Effector memory CD4-positive, alpha-beta T cell (primary cell): ENCODE data around the gene PEA15.

Source experiments
- DNase-seq, 3 donors: peaks; one replicate each; pipeline ENCODE4 v3.0.0-alpha.2; 2020
- H3K27ac ChIP-seq: 2 replicates; pipeline ENCODE4 v1.7.0; 2013; ENCODE audit warnings: mild to moderate bottlenecking, low read length, moderate library complexity; ENCODE audit not compliant: insufficient read depth, poor library complexity, severe bottlenecking
- H3K27me3 ChIP-seq: replicated peaks from 2 replicates; pipeline ENCODE4 v1.7.0; 2013; ENCODE audit warnings: mild to moderate bottlenecking, low read length; ENCODE audit not compliant: insufficient read depth, control insufficient read depth, poor library complexity, severe bottlenecking
- H3K36me3 ChIP-seq: 2 replicates; pipeline ENCODE4 v1.7.0; 2013; ENCODE audit warnings: mild to moderate bottlenecking, low read length, moderate library complexity; ENCODE audit not compliant: control insufficient read depth, insufficient read depth
- H3K4me1 ChIP-seq: 2 replicates; pipeline ENCODE4 v1.7.0; 2013; ENCODE audit warnings: low read length, mild to moderate bottlenecking; ENCODE audit not compliant: control insufficient read depth, insufficient read depth, poor library complexity, severe bottlenecking
- H3K4me3 ChIP-seq: 2 replicates; pipeline ENCODE4 v1.7.0; 2013; ENCODE audit warnings: low read length, low read depth, mild to moderate bottlenecking; ENCODE audit not compliant: insufficient read depth, poor library complexity, severe bottlenecking
- H3K9me3 ChIP-seq: 2 replicates; pipeline ENCODE4 v1.7.0; 2013; ENCODE audit warnings: mild to moderate bottlenecking, low read length, moderate library complexity; ENCODE audit not compliant: control insufficient read depth

The PEA15 gene

DNA sequence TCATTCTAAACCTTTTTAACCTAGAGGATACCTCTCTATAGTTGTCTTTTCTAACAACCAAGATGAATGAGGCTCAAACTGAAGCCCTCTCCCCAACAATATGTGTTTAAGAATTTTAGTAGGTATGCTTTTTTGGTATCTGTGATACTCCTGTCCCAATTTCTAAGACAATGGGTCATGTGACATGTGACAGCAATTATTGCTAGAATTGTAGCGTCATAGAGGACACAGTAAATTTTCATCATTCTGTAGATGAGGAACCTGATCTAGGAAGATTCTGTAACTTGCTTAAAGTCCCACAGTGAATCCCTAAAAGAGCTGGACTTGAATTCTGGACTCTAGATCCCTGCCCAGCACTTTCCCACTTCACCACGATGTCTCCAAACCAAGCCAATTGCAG lies 26.5 kb upstream of the PEA15 start:
- H3K27me3 ChIP-seq, result no peaks in the 10 kb centered on the region
- no peak for DNase-seq
- no peaks in the 10 kb centered on the region for H3K36me3 ChIP-seq
- H3K27ac ChIP-seq, result no peak overlapping the region
- H3K4me3 ChIP-seq, result no peak overlapping the region
- no peaks in the 10 kb centered on the region for H3K9me3 ChIP-seq
- H3K4me1 ChIP-seq, result no peaks in the 10 kb centered on the region

DNA sequence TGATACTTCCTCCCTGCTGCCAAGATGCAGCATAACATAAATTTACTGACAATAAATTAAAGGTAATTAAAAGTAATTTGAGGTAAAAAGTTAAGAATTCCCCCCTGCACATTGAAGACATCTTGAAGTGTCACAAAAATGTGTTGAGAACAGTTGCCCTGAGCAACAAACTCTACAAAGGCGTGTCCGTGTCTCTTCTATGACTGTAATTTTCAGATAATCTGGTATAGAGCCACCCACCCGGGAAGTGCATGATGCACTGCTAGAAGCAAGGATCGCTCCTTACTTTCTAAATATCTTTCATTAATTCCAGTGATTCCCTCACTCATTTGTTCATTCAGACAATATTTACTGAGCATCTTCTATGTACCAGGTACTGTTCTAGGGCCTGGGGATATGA lies 25.8 kb upstream of the PEA15 start:
- H3K27ac ChIP-seq, result no peak overlapping the region
- no peak for DNase-seq
- no peaks in the 10 kb centered on the region for H3K27me3 ChIP-seq
- H3K36me3 ChIP-seq, result no peaks in the 10 kb centered on the region
- H3K4me1 ChIP-seq, result no peaks in the 10 kb centered on the region
- H3K9me3 ChIP-seq, result no peaks in the 10 kb centered on the region
- no peak overlapping the region for H3K4me3 ChIP-seq

DNA sequence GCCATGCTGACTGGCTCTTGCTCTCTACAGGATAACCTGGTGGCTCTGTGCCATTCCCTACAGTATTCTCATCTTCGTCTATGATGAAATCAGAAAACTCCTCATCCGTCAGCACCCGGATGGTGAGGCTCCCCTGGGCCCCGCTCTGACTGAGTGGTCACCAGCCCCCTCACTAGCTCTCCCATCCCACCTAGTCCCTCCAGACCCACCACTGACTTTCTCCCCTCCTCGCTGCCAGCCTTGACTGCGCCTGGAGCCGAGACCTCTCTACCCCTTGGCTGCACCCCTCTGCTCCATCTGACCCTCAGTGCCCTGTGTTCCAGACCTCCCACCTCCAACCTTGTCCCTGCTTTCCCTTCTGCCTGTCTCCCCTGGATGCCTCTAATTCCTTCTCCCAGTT lies 18.9 kb upstream of the PEA15 start:
- Histone ChIP-seq H3K27me3 (peaks cover 2% of the 10 kb centered on the region), H3K4me1 (no peaks in the 10 kb centered on the region), H3K27ac (no peak overlapping the region), H3K9me3 (no peaks in the 10 kb centered on the region), H3K4me3 (no peak overlapping the region), H3K36me3 (no peaks in the 10 kb centered on the region)
- no peak for DNase-seq

- Histone ChIP-seq H3K9me3 (no peaks in the 10 kb centered on the region), H3K27ac (no peak overlapping the region), H3K27me3 (peaks cover 2% of the 10 kb centered on the region), H3K36me3 (no peaks in the 10 kb centered on the region), H3K4me3 (no peak overlapping the region), H3K4me1 (no peaks in the 10 kb centered on the region)
- DNase-seq, result no peak
Measured at GRCh38 chr1:160186729-160187128, 18.5 kb upstream of the PEA15 start.

- Histone ChIP-seq H3K27ac (no peak overlapping the region), H3K9me3 (no peaks in the 10 kb centered on the region), H3K4me3 (no peak overlapping the region), H3K4me1 (no peaks in the 10 kb centered on the region), H3K36me3 (no peaks in the 10 kb centered on the region), H3K27me3 (peaks cover 2% of the 10 kb centered on the region)
- DNase-seq, result no peak
Measured at GRCh38 chr1:160187407-160187806, 17.8 kb upstream of the PEA15 start.

DNA sequence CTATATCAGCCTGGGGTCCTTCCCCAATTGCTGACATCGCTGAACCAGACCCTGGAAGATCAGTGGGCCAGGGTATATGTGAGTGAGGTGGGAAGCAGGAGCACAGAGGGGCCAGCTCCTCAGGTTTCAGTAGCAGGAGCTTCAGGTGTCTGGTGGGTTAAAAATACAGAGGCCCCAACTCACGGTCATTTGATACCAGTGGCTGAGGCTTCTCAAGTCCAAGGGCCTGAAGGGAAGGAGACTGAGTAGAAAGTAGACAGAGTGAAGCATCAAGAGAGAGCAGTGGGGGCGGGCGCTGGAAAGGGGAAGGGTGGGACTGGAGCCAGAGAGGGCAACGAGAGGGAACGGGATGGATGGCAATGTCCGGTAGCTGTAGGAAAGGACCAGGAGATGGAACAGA lies 16.8 kb upstream of the PEA15 start:
- Histone ChIP-seq H3K4me3 (no peak overlapping the region), H3K9me3 (no peaks in the 10 kb centered on the region), H3K27ac (no peak overlapping the region), H3K36me3 (no peaks in the 10 kb centered on the region), H3K4me1 (no peaks in the 10 kb centered on the region), H3K27me3 (peaks cover 2% of the 10 kb centered on the region)
- no peak for DNase-seq

- Histone ChIP-seq H3K4me3 (no peak within 1 kb of the TSS), H3K27me3 (peaks cover 2% of the 10 kb centered on the region), H3K9me3 (no peaks in the 10 kb centered on the region), H3K27ac (no peak within 1 kb of the TSS), H3K4me1 (no peaks in the 10 kb centered on the region), H3K36me3 (no peaks in the 10 kb centered on the region)
- DNase-seq, result no peak
Measured at GRCh38 chr1:160189649-160190625, 15.2 kb upstream of the PEA15 start, which contains the start of gene CASQ1. Gene CASQ1 (plus strand): TSS chr1:160190575. CDS start chr1:160190752, 177 bp downstream.

DNA sequence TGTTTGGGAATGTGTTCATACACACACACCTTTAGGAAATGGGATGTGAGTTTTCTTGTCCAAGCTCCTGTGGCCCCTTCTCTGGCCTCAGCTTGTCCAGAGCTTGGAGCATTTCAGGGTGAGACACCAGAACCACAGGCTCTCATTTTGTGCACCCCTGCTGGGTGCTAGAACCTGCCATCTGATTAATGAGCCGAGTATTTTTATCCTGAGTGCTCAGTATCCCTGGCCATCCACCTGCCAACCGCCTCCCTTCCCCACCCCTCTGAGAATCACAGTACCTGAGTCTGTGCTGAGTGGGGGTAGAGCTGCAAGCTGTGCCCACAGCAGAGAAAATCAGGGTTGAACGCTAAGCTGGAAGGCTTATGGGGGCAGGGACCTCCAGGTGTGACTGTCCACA lies 13.4 kb upstream of the PEA15 start:
- DNase-seq, result no peak
- H3K27me3 ChIP-seq, result peaks cover 2% of the 10 kb centered on the region
- no peak overlapping the region for H3K27ac ChIP-seq
- H3K36me3 ChIP-seq, result no peaks in the 10 kb centered on the region
- no peak overlapping the region for H3K4me3 ChIP-seq
- no peaks in the 10 kb centered on the region for H3K4me1 ChIP-seq
- no peaks in the 10 kb centered on the region for H3K9me3 ChIP-seq

DNA sequence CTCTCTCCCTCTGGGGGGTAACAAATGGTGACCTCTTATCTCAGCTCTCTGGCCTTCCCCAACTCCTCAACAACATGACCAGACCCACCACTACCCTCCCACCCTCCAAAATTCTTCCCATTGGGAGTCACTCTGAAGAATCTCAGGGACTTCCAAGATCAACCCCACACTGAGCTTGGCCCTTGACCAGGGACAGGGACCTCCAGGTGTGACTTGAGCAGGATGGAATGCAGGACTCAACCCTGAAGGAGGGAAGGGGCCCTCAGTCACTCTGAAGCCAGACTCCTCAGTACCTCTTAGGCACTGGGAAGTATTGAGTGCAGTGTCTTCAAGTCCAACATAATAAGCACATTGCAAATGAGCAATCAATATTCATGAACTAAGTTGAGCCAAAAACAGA lies 12.9 kb upstream of the PEA15 start:
- no peak overlapping the region for H3K27ac ChIP-seq
- H3K36me3 ChIP-seq, result no peaks in the 10 kb centered on the region
- peaks cover 2% of the 10 kb centered on the region for H3K27me3 ChIP-seq
- DNase-seq, result no peak
- no peak overlapping the region for H3K4me3 ChIP-seq
- H3K4me1 ChIP-seq, result no peaks in the 10 kb centered on the region
- H3K9me3 ChIP-seq, result no peaks in the 10 kb centered on the region

GRCh38 chr1:160193091-160193819 lies 11.9 kb upstream of the PEA15 start:
- H3K36me3 ChIP-seq, result no peaks in the 10 kb centered on the region
- peak; percentile 51 to 75 (median 68) for DNase-seq
- H3K27ac ChIP-seq, result no peak overlapping the region
- H3K4me3 ChIP-seq, result no peak overlapping the region
- no peaks in the 10 kb centered on the region for H3K9me3 ChIP-seq
- no peaks in the 10 kb centered on the region for H3K4me1 ChIP-seq
- peaks cover 2% of the 10 kb centered on the region for H3K27me3 ChIP-seq
